Measurements from ENCODE around the gene TMEM51.

TMEM51 gene

DNA sequence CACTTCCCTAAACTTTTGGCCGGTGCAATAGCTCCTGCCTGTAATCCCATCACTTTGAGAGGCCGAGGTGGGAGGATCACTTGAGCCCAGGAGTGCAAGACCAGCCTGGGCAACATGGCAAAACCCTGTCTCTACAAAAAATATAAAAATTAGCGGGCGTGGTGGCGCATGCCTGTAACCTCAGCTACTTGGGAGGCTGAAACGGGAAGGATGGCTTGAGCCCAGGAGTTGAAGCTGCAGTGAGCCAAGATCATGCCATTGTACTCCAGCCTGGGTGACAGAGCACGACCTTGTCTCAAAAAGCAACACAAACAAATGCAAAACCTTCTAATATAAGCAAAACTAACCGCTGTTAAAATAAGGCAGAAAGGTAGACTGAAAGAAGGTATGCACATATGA lies 25.9 kb downstream of the TMEM51 start:
- DNase-seq, result no peak

DNA sequence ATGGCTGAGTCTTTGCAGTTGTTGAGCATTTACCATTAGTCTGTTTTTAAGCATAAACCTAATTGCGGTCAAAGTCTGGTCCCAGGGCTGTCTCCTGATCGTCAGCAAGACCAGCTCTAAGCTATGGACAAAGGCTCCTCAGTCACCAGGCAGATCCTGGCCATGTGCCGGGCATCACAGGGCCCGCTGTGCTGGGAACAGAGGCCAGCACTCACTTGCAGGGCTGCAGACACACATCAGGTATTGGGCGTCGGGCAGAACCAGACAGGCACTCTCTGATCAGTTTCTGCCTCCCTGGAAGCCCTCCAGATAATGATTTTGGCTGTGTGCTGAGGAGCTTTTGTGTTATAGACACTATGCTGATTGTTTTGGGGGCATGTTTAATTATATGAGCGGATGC lies 26.6 kb downstream of the TMEM51 start:
- DNase-seq, result no peak

DNA sequence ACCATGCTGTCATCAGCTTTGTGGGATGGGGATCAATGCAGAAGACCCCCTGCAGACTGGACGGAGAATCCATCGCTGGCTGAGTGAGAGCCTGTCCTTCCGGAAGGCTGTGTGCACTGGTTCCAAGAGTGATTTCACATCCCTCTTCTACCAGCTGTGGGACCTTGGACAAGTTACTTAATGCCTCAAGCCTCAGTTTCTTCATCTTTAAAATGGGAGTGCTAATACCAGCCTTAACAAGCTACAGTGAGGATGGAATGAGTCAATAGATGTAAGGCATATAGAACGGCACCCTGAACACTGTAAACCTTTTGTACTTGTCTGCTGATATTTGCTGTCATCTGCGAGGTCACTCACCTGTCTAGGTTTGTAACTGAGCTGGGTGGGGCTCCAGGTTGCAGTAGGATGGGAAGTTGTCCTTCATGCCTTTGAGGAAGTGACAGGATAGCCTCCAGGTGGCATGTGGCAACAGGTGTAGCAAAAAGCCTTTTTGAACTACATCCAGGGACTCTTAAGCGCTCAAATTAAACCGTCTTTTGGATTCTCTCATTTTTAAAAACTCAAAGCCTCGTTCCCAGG lies 27.5 kb downstream of the TMEM51 start:
- DNase-seq, result no peak

DNA sequence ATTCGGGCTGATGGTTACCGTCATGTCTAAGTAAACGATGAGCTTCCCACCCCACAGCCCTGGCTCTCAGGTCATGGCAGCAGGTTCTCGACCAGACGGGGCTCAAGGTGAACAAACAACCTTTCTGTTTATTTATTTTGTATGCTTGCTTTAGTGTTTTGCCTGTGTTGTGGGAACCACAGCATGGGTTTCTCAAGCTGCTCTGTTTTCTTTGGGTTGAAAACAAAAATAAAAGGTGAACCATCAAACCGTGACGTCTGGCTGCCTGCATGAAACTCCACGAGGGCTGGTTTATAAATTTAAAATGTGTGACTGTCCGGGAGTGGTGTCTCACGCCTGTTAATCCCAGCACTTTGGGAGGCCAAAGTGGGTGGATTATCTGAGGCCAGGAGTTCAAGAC lies 28.0 kb downstream of the TMEM51 start:
- no peak for DNase-seq

DNA sequence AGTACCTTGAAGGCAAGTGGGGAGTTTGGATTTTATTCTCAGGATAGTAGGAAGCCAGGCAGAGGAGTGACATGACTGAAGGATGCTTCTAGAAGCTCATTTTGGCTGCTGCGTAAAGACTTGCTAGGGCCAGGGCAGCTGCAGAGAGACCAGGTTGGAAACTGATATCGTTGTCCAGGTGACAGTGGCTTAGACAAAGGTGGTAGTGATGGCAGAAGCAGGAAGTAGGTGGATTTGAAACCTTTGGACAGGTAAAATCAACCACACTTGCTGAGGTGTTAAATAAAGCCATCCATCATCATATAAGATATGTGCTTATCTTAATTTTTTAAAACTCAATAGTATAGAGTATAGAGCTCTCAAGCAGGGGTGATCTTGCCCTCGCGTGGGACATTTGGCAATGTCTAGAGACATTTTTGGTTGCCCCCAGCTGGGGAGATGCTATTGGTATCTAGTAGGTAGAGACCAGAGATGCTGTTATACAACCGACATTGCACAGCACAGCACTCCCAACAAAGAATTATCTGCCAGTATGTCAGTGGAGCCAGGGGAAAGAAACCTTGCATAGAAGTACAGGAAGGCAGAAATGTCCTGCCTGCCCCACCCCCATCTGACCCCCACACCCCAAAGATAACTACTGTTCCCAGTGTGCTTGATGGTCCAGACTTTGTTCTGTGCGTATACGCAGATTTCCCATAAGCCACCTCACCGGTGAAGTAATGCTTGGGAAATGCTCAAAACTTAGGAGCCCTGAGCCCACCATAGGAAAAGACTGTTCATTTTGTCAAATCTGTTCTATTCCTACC lies 31.1 kb downstream of the TMEM51 start:
- DNase-seq, result no peak

DNA sequence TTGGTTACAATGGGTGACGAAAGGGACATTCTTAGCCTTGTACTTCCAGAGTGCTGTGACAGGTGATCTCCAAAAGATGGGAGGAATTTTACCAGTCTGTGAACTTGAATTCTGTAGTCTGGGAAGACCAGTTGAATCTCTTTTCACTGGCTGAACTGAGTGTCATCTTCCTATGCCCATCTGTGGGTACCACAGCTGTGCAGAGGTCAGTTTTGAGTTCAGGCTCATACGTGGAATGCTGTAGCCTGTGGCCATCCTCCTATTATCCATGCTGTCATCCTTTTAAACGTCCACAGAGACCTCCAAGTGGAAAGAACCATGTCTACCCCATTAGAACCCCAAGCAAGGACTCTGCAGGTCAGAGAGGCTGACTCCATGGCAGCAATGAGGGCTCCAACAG lies 32.1 kb downstream of the TMEM51 start:
- no peak for DNase-seq

DNA sequence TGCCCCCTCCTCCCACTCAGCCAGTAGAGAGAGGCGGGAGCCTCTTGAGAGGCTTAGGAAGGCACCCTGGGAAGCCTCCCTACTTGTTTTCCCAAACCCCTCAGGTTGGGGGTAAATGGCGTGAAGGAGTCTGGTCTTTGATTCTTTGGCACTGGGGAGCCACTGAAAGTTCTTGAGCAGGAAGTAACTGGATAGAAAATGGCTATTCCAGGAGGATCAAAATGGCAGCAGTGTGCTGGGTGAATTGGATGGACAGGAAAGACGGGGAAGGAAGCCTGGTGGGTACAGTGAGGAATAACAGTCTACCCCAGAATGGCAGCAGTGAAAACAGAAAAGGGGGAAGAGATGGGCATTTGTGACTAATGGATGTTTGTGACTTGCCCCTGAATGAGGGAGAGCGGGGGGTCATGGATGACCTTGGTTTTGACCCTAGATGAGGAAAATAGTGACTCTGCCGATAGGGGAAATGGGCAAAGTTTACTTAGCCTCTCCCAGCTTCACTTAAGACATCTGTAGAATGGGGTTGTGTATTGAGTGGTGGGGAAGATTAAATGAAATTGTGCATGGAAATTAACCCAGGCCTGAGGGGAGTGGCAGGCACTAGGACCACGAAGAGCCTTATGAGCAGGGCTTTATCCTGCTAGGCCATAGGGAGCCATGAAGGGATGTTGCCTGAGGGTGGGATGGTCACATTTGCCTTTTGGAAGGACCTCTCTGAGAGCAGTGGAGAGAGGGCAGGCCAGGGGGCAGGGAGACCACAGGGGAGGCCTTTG lies 32.7 kb downstream of the TMEM51 start:
- DNase-seq, result no peak

DNA sequence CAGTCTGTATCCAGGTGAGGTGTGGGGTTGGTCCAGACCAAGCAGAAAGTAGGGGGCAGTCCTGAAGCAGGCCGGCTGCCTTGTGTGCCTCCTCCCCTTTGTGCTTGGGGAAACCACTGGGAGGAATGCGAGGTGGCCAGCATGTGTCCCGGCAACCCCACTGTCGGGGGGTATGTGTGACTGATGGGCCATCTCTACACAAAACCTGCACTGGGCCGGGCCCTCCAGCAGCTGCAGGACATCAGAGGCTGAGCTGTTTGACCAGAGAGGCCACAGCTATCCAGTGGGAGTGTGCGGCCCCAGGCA lies 33.3 kb downstream of the TMEM51 start:
- DNase-seq, result no peak

DNA sequence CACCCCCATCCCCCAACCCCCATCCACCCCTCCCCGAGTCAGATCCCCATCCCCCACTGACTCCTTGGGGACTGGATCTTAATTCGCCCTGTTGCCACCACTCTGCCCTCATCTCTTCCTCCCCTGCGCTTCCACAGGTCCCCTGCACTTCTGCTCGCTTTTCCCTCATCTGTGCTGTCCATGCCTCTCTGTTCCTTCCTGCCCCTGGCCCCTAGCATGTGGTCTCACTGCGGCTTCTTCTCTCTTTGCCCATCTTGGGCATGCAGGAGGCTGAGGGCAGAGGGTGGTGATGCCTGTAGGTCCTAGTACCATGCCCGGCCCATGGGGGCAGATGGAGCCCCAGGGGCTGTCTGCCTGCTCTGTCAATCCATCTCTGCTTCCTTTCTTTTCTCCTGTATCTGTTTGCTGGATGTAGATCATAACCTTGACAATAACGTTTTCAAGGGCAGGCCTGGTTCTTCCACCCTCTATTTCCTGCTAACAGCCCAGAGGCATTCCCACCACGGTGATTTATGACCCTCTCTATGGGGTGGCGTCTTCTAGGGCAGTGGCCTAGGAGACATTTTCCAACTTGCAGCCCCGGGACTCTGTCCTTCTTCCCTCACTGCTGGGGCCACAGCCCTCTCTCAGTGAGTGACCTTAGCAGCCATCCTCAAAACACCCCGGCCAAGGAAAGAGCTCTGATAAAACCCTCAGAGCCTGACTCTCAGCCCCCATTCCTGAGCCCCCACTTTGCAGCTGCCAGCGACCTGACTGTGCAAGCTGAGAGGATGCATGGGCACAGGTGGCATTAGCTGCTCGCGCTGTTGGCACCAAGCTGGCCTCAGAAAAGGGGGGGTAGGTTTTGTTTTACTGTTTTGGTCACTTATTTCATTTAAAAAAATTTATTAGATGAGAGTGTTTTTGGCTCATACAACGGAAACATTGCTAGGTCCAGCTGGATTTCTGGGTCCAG lies 33.9 kb downstream of the TMEM51 start:
- DNase-seq, result no peak

DNA sequence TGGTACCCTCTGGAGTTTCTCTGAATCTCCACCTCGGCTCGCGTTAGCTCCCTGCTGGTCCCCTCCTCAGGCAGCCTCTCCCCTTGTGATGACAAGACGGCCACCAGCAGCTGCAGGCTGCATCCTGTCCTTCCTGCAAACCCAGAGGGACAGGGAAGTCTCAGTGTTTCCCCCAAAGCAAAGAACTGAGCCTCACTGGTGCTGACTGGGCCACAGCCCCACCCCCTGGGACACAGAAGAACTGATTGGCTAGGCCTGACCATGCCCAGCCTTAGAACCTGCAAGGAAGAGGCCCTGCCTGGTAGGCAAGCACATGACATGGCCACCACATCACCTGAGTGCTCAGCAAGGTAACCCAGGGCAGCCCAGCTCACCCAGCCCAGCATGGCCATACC lies 34.6 kb downstream of the TMEM51 start:
- no peak for DNase-seq

DNA sequence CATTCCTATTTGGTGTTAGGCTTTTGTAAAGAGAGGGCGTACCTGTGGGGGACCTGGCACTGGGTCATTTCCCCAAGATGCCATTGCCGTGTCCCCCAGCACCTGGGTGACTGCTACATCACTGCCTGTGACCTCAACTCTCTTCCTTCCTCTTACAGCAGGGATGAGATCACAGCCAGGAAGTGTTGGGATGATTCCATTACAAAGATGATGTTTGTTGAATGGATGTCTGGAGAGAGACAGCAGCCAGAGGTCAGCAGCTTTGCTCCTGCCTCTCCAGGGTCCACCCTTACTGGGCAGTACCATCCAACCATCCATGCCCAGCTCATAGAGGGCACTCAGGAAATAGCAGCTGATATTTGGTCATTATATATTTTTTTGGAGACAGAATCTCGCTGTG lies 35.1 kb downstream of the TMEM51 start:
- DNase-seq, result no peak

DNA sequence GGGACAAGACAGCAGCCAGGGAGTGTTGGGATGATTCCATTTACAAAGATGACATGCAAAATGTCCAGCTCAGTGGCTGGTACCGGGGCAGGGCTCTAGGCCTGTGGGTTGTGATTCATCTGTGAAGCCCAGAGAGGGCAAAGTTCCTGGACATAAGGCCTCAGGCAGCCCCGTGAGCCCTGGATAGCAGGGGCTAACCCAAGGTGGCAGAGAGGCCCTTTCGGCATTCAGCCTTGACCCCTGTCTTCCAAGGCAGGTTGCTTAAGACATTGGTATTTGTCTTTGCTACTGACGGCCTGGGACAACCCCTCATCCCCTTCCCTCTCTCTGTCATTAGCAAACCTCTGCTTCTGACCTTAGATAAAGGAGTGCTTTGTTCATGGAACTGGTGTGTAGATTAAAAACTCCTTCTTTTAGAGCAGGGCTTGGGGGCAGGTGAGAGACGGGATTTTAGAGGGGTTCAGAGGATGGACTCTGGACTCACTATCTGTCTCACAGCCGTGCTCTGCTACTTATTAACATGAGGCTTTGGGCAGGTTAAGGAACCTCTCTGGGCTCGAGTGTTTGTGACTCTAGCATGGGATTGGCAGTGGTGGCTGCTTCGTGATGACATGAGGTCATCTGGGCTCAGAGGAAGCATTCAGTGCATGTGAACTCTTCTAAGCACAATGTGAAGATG lies 36.3 kb downstream of the TMEM51 start:
- DNase-seq, result no peak

DNA sequence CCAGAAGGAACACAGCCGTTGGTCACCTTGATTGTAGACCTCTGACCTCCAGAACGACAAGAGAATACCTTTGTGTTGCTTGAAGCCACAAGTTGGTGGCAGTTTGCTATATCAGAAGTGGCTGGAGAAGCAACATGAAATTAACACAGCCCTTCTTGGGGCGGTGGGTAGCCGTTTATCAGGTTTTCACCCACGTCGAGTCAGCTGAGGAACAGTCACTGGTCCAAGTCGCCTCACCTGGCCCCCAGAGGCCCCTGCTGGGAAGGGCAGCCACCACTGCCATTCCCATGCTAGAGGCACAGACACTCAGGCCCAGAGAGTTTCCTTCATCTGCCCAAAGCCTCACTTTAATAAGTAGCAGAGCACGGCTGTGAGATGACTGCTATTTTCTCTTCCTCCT lies 37.7 kb downstream of the TMEM51 start:
- DNase-seq, result no peak

DNA sequence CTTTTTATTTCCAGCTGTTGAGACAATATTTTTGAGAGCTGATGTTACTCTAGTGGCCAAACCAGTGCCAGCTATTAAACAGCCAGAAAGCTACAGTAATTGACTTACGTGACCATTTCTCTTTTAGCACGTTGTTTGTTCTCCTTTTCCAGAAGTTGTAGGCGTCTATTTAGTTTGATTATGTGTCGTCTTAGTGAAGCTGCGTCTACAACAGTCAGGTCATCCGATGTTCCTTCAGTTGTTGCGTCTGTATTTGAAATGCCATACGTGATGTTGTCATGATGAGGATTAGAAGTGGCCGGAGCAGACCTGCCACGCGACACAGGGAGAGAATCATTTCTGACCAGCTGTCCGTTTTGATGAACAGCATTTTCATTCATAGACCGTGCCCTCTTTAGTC lies 38.2 kb downstream of the TMEM51 start:
- no peak for DNase-seq

DNA sequence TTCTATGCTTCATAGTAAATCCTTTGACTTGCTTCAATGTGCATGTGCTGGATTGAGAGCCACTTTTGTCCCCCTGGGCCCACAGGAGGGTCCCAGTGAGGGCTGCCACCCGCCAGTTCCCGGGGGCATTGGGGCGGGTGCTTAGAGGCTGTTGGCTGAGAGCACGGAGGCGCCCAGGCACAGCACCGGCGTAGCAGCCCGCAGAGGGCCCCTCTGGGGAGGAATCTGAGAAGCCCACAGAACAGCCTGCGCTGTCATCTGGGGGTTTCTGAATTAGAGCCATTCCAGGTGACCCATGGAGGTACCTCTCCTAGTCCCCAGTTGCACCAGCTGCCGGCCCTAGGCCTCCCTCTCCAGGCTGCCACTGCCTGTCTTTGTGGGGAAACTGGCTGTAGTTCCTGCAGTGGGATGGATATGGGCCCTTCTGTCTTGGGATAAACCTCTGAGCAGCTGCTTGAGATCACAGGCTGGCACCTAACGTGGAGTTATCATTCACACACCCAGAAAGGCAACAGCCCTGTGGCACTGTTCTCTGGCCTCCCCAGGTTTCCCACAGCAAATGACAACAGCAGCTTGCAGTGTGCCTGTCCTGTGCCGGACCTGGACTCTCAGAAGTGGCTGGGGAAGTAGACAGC lies 39.5 kb downstream of the TMEM51 start:
- DNase-seq, result no peak

DNA sequence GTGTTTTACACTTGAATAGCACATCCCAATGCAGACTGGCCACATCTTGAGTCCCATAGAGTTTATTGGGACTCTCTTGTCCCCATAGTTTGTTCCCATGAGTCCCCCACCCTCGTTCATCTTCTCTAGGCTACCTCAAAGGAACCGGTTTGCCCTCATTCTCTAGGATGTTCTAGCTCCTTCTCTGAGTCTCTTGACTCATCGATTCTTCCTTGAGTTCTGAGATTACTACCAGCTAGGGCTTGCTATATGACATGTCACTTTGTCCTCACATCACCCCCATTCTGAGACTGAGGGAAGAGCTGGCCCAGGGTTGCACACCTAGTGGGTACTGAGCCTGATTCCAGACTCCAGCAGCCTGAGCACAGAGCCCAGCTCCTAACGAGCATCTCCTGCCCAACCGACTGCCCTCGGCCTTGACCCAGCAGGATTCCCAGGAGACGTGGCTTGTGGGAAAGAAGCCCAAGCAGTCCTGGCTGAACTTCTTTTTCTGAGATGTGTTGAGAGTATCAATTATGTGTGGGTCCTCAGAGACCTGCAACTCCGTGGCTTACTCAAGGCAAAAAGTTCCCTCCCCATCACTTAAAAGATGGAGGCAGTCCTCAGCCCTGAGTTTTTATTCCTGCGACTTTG lies 42.0 kb downstream of the TMEM51 start:
- no peak for DNase-seq

DNA sequence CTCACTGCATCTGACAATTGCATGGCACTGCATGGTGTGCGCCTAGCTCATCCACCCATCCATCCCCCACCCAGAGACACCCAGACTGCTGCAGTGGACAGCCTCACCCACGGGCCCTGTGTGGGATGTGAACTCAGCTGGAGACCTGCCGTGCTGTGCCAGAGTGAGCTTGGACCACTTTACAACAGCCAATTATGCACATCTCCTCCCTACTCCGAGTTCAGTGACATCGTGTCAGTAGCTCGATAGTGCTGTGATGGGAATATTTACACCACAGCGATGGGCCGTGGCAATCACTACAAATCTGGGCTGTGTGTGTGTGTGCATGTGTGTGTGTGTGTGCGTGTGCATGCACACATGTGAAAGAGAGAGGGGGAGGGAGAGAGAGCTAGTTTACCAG lies 42.5 kb downstream of the TMEM51 start:
- DNase-seq, result no peak

DNA sequence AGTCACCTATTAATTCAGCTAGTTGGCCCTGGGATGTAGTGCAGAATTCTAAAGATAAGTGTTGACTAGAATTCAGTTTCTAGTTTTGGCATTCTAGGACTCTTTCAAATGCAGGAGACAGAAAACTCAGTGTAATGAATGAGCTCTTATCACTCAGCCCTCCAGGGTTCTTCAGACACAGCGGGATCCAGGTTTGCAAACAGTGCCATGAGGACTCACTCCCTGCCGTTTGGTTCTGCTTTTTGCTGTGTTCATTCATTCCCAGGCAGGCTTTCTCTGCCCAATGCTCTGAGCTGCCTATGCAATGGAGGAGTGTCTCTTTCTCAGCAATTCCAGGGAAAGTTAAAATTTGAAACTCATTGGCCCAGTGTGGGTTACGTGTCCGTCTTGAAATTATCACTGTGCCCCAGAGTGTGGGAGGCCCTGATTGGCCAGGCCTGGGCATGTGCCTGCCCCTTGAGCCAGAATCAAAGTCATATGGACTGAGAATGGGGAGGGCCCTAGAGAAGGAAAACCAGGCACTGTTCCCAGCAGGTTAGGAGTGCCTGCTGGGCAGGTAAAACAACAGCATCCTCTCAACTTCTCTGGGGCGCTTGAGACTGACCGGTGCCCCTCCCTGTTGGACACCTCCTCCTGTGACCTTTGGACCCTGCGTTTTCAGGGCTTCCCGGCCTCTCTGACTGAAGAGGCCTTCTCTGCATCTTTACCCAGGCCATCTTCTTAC lies 43.4 kb downstream of the TMEM51 start:
- no peak for DNase-seq

DNA sequence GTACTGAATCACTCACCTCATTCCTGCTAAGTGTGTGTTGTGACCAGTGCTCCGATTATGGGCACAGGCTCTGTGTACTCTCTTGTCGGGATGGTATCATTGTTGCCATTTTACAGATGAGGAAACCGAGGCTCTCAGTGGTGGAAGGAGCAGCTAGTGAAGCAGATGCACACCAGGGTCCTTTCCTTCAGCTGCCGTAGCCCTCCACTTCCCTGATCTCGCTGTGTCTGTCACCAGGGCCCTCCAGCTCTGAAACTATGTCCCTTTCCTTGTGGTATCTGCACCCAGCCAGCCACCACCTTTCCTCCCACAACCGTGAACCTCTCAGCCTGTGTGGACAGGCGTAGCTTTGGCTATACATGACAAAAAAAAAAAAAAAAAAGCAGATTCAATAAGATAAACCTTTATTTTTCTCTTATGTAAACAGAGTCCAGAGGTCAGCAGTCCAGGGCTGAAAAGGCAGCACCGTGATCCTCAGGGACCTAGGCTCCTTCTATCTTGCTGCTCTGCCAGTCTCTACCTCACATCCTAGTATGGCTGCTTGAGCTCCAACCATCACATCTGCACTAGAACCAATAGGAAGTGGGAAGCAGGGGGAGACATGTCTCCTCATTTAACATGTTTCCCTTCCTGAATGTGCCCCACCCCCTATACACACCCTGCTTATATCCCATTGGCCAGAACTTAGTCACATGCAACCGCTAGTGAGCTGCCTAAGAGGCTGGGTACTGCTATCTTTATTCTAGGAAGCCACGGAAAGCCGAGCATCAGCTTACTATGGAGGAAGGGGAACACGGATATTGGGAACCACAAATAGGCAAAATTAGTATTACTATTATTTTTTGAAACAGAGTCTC lies 44.3 kb downstream of the TMEM51 start:
- DNase-seq, result no peak

DNA sequence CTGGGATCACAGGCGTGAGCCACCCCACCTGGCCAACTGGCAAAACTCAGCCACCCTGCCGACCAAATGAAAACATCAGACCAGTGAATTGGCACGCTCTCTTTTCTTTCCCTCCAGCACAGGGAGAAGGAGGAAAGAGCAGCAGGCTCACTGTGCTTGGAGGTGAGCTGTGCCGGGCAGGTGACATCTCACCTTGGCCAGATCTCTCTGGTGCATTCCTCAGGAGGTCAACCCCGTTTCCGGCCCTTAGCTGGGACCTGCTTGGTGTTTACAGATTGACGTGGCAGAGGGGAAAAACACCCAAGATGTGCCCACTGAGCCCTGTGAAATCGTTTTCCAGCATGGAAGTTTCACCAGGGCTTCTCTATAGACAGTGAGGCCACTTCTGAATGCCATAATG lies 45.1 kb downstream of the TMEM51 start:
- DNase-seq, result no peak

Measured in hematopoietic multipotent progenitor cell treated with erythropoietin and hydrocortisone succinate and interleukin-3 and kit ligand, for 4 days (in vitro differentiated cells).